Measurements from ENCODE around the gene POLL.

- no peak for TF ChIP-seq EP300 (IDR thresholded peaks at IDR 0.05)
- TF ChIP-seq POLR2A (IDR thresholded peaks at IDR 0.05) = no peak
These were observed 14.8 kb upstream of the POLL start for GRCh38 chr10:101602761-101603398.
